K562 (cell line): Measurements from ENCODE around the gene SPG21.

Experiments used
- ATF4 ChIP-seq: fragments of 450-650 bp; formaldehyde crosslinking; IDR thresholded peaks from 2 replicates; pipeline ENCODE4 v1.4.0; 2022; ENCODE audit warnings: mild to moderate bottlenecking, moderate library complexity
- BRCA1 ChIP-seq, 2 experiments: fragments of 450-650 bp in 1 of 2; sonication (generic) in 1 of 2; formaldehyde crosslinking in 1 of 2; IDR thresholded peaks; 2 replicates each; pipeline versions ENCODE4 v1.5.0 to v1.6.1; 2017 to 2020; ENCODE audit warnings: mild to moderate bottlenecking in 1 of 2, missing genetic modification reagents in 1 of 2
- CEBPZ ChIP-seq: fragments of 150-350 bp; IDR thresholded peaks from 2 replicates; pipeline ENCODE4 v1.6.1; 2014; ENCODE audit warnings: low read depth, mild to moderate bottlenecking, low read length, borderline replicate concordance
- CREB1 ChIP-seq, 2 experiments: sonication (generic) in 1 of 2; formaldehyde crosslinking in 1 of 2; IDR thresholded peaks; 2 replicates each; pipeline versions ENCODE4 v1.6.1 to v1.8.0; 2012 to 2022; ENCODE audit warnings: inconsistent platforms in 1 of 2, mild to moderate bottlenecking in 1 of 2, missing genetic modification reagents in 1 of 2, moderate library complexity in 1 of 2
- CTCF ChIP-seq, 3 experiments: IDR thresholded peaks in 2 of 3; conservative IDR thresholded peaks in 1 of 3; 2 replicates each; pipeline ENCODE4 v1.5.1; 2011 to 2012; ENCODE audit warnings: low read length in 3 of 3, mild to moderate bottlenecking in 3 of 3, control low read depth in 2 of 3, improper control_type of control experiment in 1 of 3, inconsistent platforms in 1 of 3, low read depth in 1 of 3, mixed read lengths in 1 of 3, moderate library complexity in 1 of 3; ENCODE audit not compliant: insufficient read depth in 2 of 3
- EGR1 ChIP-seq: fragments of 450-650 bp; conservative IDR thresholded peaks from 2 replicates; pipeline ENCODE4 v1.6.1; 2017; ENCODE audit warnings: mild to moderate bottlenecking
- MAFK ChIP-seq: IDR thresholded peaks from 2 replicates; pipeline ENCODE4 v1.6.1; 2011; ENCODE audit warnings: low read length, improper control_type of control experiment
- MEF2A ChIP-seq: IDR thresholded peaks from 2 replicates; pipeline ENCODE4 v1.6.1; 2011; ENCODE audit warnings: low read depth, mild to moderate bottlenecking, low read length, moderate library complexity; ENCODE audit not compliant: control insufficient read depth
- POLR2A ChIP-seq: fragments of 450-650 bp; conservative IDR thresholded peaks from 2 replicates; pipeline ENCODE4 v1.6.1; 2016
- SRSF1 ChIP-seq: fragments of 200-400 bp; formaldehyde crosslinking; IDR thresholded peaks from 2 replicates; pipeline ENCODE4 v1.6.1; 2017; ENCODE audit warnings: mild to moderate bottlenecking, low read depth, low read length, moderate library complexity
- TEAD1 ChIP-seq, 2 experiments: fragments of 450-650 bp in 1 of 2; sonication (generic) in 1 of 2; formaldehyde crosslinking; IDR thresholded peaks; 2 replicates each; pipeline versions ENCODE4 v1.4.0 to v1.8.0; 2020 to 2022; ENCODE audit warnings: mild to moderate bottlenecking in 2 of 2, missing genetic modification reagents in 1 of 2
- ZFP30 ChIP-seq: fragments of 250-450 bp; sonication (Bioruptor Pico); IDR thresholded peaks from 2 replicates; pipeline ENCODE4 v1.8.0; 2022; ENCODE audit warnings: moderate library complexity, mild to moderate bottlenecking, inconsistent platforms, borderline replicate concordance
- ZNF239 ChIP-seq: fragments of 250-450 bp; sonication (Bioruptor Pico); IDR thresholded peaks from 2 replicates; pipeline ENCODE4 v1.4.0; 2020; ENCODE audit warnings: mild to moderate bottlenecking
- ZNF57 ChIP-seq: fragments of 450-650 bp; formaldehyde crosslinking; IDR thresholded peaks from 2 replicates; pipeline ENCODE4 v1.4.0; 2020; ENCODE audit warnings: mild to moderate bottlenecking, moderate library complexity

- no peak for TF ChIP-seq CTCF (IDR thresholded peaks at IDR 0.05 in 2 of 3, conservative IDR thresholded peaks at IDR 0.05 in 1 of 3; ENCODE audit: insufficient read depth in 2 of 3, low read depth in 1 of 3, low read length in 3 of 3)
- TF ChIP-seq EGR1, result no peak
- TF ChIP-seq BRCA1 (IDR thresholded peaks at IDR 0.05), result no peak
- no peak for TF ChIP-seq BRCA1 (CRISPR knock-in tag; IDR thresholded peaks at IDR 0.05)
- no peak for TF ChIP-seq MAFK
- no peak for TF ChIP-seq ZNF239 (CRISPR knock-in tag)
- TF ChIP-seq ZFP30 (CRISPR knock-in tag), result no peak
- TF ChIP-seq CREB1 (IDR thresholded peaks at IDR 0.05), result no peak
- no peak for TF ChIP-seq CREB1 (CRISPR knock-in tag; IDR thresholded peaks at IDR 0.05)
- TF ChIP-seq POLR2A, result no peak
- no peak for TF ChIP-seq SRSF1
- no peak for TF ChIP-seq ZNF57 (CRISPR knock-in tag)
- no peak for TF ChIP-seq MEF2A
- TF ChIP-seq CEBPZ, result no peak
- no peak for TF ChIP-seq ATF4
- TF ChIP-seq TEAD1 (CRISPR knock-in tag; IDR thresholded peaks at IDR 0.05), result no peak
These were observed 15.3 kb upstream of the SPG21 start for GRCh38 chr15:65004993-65005392.
